Measurements from ENCODE around the gene AEBP1.

Gene AEBP1

DNA sequence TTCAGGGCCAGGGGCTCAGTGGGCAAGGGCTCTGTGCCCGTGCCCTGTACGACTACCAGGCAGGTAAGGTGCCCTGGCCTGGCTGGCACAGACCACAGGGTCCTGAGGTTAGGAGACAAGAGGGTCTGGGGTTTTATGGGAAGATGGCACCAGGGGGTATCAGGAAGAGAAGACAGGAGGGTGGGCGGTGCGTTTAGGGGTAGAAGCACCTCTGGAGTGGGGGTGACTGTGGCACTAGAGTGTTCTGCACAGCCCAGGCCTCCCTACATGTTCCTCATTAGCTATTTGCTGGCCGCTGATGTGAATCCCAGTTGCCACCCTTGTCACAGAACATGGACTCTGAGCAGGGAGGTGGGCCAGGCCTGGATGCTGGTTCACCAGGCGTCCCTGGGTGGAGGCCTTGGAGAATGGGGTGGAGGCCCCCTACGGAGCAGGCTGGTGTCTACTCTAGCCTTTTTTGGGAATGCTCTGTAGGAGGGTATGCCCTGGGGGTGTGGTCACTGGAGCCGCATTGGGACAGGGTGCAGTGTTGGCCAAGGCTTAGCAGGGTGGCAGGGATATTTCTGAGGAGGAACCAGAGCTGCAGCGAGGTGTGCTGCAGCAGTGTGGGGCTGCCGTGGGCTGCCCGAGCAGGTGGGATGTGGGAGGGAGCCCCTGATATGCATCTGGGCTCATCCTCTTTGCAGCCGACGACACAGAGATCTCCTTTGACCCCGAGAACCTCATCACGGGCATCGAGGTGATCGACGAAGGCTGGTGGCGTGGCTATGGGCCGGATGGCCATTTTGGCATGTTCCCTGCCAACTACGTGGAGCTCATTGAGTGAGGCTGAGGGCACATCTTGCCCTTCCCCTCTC is 43.8 kb upstream of the AEBP1 start:
- H3K27me3 ChIP-seq (ENCODE audit: insufficient read depth, low read length, poor library complexity, severe bottlenecking) = no peaks in the 10 kb centered on the region
- no peak overlapping the region for H3K9ac ChIP-seq (ENCODE audit: low read depth, low read length, poor library complexity, severe bottlenecking)
- no peaks in the 10 kb centered on the region for H3F3A ChIP-seq (ENCODE audit: low read depth)
- no peaks in the 10 kb centered on the region for H4K20me1 ChIP-seq (ENCODE audit: insufficient read depth, low read length, poor library complexity, severe bottlenecking)
- no peak overlapping the region for H3K4me3 ChIP-seq (ENCODE audit: low read length, poor library complexity, severe bottlenecking)
- H3K4me1 ChIP-seq (ENCODE audit: insufficient read depth, low read length, poor library complexity, severe bottlenecking) = no peaks in the 10 kb centered on the region
- H3K9me3 ChIP-seq (ENCODE audit: insufficient read depth, low read depth, low read length) = no peaks in the 10 kb centered on the region
- no peak overlapping the region for H2AFZ ChIP-seq (ENCODE audit: low read length)
- H3K79me2 ChIP-seq (ENCODE audit: insufficient read depth, low read length) = peaks cover 6% of the 10 kb centered on the region; the same call in 1 of the 2 replicates
- no peak overlapping the region for H3K4me2 ChIP-seq (ENCODE audit: low read depth, low read length, poor library complexity, severe bottlenecking)
- H3K9me2 ChIP-seq (replicated peaks; ENCODE audit: low read depth, low read length) = no peaks in the 10 kb centered on the region
- TF ChIP-seq EZH2phosphoT487 (IDR thresholded peaks at IDR 0.05; ENCODE audit: borderline replicate concordance) = no peak
- TF ChIP-seq, protein P1, sequence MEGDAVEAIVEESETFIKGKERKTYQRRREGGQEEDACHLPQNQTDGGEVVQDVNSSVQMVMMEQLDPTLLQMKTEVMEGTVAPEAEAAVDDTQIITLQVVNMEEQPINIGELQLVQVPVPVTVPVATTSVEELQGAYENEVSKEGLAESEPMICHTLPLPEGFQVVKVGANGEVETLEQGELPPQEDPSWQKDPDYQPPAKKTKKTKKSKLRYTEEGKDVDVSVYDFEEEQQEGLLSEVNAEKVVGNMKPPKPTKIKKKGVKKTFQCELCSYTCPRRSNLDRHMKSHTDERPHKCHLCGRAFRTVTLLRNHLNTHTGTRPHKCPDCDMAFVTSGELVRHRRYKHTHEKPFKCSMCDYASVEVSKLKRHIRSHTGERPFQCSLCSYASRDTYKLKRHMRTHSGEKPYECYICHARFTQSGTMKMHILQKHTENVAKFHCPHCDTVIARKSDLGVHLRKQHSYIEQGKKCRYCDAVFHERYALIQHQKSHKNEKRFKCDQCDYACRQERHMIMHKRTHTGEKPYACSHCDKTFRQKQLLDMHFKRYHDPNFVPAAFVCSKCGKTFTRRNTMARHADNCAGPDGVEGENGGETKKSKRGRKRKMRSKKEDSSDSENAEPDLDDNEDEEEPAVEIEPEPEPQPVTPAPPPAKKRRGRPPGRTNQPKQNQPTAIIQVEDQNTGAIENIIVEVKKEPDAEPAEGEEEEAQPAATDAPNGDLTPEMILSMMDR (conservative IDR thresholded peaks at IDR 0.05; ENCODE audit: low read length) = no peak
- H3K36me3 ChIP-seq (ENCODE audit: insufficient read depth, low read length) = peaks cover 60% of the 10 kb centered on the region; the same call in 1 of the 2 replicates

DNA sequence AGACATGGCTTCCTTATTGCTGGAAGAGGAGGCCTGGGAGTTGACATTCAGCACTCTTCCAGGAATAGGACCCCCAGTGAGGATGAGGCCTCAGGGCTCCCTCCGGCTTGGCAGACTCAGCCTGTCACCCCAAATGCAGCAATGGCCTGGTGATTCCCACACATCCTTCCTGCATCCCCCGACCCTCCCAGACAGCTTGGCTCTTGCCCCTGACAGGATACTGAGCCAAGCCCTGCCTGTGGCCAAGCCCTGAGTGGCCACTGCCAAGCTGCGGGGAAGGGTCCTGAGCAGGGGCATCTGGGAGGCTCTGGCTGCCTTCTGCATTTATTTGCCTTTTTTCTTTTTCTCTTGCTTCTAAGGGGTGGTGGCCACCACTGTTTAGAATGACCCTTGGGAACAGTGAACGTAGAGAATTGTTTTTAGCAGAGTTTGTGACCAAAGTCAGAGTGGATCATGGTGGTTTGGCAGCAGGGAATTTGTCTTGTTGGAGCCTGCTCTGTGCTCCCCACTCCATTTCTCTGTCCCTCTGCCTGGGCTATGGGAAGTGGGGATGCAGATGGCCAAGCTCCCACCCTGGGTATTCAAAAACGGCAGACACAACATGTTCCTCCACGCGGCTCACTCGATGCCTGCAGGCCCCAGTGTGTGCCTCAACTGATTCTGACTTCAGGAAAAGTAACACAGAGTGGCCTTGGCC is 43.0 kb upstream of the AEBP1 start:
- Histone ChIP-seq H3K4me1 (ENCODE audit: insufficient read depth, low read length, poor library complexity, severe bottlenecking) (peaks cover 6% of the 10 kb centered on the region), H3K4me2 (ENCODE audit: low read depth, low read length, poor library complexity, severe bottlenecking) (no peak overlapping the region), H3K9ac (ENCODE audit: low read depth, low read length, poor library complexity, severe bottlenecking) (no peak overlapping the region), H2AFZ (ENCODE audit: low read length) (no peak overlapping the region), H3K36me3 (ENCODE audit: insufficient read depth, low read length) (peaks cover 59% of the 10 kb centered on the region; the same call in 1 of the 2 replicates), H3K9me3 (ENCODE audit: insufficient read depth, low read depth, low read length) (no peaks in the 10 kb centered on the region), H3K9me2 (replicated peaks; ENCODE audit: low read depth, low read length) (no peaks in the 10 kb centered on the region), H3K79me2 (ENCODE audit: insufficient read depth, low read length) (peaks cover 3% of the 10 kb centered on the region; the same call in 1 of the 2 replicates), H3F3A (ENCODE audit: low read depth) (no peaks in the 10 kb centered on the region), H3K27me3 (ENCODE audit: insufficient read depth, low read length, poor library complexity, severe bottlenecking) (no peaks in the 10 kb centered on the region), H3K4me3 (ENCODE audit: low read length, poor library complexity, severe bottlenecking) (no peak overlapping the region), H4K20me1 (ENCODE audit: insufficient read depth, low read length, poor library complexity, severe bottlenecking) (no peaks in the 10 kb centered on the region)
- TF ChIP-seq, protein P1 (conservative IDR thresholded peaks at IDR 0.05; ENCODE audit: low read length) = no peak
- no peak for TF ChIP-seq EZH2phosphoT487 (IDR thresholded peaks at IDR 0.05; ENCODE audit: borderline replicate concordance)

DNA sequence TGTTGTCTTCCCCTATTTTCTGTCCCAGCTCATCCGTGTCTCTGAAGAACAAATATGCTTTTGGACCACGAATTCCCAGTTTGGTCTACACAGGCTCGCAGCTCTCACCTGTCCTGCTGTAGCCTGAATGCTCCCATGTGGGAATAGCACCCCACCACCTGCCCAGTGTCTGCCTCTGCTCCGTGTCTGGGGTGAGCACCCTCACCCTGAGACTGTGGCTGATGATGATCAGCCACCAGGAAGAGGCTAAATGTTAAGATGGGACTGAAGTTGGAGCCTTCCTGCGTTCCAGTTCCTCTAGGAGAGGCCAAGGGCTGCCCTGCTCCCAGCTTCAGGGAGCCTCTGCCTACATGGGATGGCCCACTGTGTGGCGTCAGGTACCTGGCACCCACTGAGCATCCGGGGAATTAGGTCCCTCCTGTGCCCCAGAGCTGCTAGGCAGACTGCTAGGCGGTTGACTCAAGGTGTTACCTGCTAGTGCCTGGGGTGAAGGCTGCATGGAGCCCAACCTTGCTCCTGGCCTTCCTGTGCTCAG is 42.4 kb upstream of the AEBP1 start:
- TF ChIP-seq, protein P1 (conservative IDR thresholded peaks at IDR 0.05; ENCODE audit: low read length) = no peak
- no peak for TF ChIP-seq EZH2phosphoT487 (IDR thresholded peaks at IDR 0.05; ENCODE audit: borderline replicate concordance)
- Histone ChIP-seq H4K20me1 (ENCODE audit: insufficient read depth, low read length, poor library complexity, severe bottlenecking) (no peaks in the 10 kb centered on the region), H3K9me3 (ENCODE audit: insufficient read depth, low read depth, low read length) (no peaks in the 10 kb centered on the region), H3K27me3 (ENCODE audit: insufficient read depth, low read length, poor library complexity, severe bottlenecking) (no peaks in the 10 kb centered on the region), H3K9ac (ENCODE audit: low read depth, low read length, poor library complexity, severe bottlenecking) (no peak overlapping the region), H3F3A (ENCODE audit: low read depth) (no peaks in the 10 kb centered on the region), H3K4me1 (ENCODE audit: insufficient read depth, low read length, poor library complexity, severe bottlenecking) (peaks cover 11% of the 10 kb centered on the region), H3K4me2 (ENCODE audit: low read depth, low read length, poor library complexity, severe bottlenecking) (no peak overlapping the region), H3K36me3 (ENCODE audit: insufficient read depth, low read length) (peaks cover 53% of the 10 kb centered on the region; the same call in 1 of the 2 replicates), H2AFZ (ENCODE audit: low read length) (no peak overlapping the region), H3K9me2 (replicated peaks; ENCODE audit: low read depth, low read length) (no peaks in the 10 kb centered on the region), H3K4me3 (ENCODE audit: low read length, poor library complexity, severe bottlenecking) (no peak overlapping the region), H3K79me2 (ENCODE audit: insufficient read depth, low read length) (no peaks in the 10 kb centered on the region; the same call in 1 of the 2 replicates)

Data from Loucy (cell line).